Inferior parietal cortex (tissue), 1 donor: ENCODE measurements around the gene HAL.

Experiments
- DNase-seq: peaks from one replicate; pipeline ENCODE4 v3.0.0-alpha.2; 2016; ENCODE audit errors: extremely low spot score

HAL gene, protein sequence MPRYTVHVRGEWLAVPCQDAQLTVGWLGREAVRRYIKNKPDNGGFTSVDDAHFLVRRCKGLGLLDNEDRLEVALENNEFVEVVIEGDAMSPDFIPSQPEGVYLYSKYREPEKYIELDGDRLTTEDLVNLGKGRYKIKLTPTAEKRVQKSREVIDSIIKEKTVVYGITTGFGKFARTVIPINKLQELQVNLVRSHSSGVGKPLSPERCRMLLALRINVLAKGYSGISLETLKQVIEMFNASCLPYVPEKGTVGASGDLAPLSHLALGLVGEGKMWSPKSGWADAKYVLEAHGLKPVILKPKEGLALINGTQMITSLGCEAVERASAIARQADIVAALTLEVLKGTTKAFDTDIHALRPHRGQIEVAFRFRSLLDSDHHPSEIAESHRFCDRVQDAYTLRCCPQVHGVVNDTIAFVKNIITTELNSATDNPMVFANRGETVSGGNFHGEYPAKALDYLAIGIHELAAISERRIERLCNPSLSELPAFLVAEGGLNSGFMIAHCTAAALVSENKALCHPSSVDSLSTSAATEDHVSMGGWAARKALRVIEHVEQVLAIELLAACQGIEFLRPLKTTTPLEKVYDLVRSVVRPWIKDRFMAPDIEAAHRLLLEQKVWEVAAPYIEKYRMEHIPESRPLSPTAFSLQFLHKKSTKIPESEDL

DNA sequence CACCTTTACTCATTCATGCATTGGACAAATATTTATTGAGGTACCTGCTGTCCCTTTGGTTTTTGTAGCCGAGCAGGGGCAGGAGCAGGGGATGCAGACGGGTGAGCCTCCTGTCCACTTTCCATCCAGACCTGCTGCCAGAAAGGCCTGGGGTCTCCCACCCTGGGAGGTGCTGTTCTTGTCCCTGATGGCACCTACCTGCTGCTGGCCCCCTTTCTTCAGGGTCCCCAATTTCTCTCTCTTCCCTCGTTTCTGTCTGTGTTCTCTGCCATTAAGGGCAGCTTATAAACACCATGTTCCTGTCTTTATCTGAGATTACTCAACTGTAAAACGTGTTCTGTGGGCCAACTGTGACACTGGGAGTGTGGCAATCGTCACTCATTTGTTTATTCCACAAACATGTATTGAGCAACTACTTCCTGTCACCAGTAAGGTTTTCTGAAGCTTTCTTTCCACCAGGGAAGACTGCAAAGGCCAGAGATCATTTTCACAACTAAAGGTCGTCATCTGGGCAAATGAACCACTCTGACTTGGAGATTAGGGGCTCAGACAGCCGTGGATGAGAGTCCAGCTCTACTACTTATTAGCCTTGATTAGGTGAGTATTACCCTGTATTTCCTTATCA, at the start of gene HAL:
TSS of gene HAL (minus strand) at position 311 of the 625 bp plus-strand sequence. CDS start 434 bp downstream, outside the sequence.
- DNase-seq: no peak

DNA sequence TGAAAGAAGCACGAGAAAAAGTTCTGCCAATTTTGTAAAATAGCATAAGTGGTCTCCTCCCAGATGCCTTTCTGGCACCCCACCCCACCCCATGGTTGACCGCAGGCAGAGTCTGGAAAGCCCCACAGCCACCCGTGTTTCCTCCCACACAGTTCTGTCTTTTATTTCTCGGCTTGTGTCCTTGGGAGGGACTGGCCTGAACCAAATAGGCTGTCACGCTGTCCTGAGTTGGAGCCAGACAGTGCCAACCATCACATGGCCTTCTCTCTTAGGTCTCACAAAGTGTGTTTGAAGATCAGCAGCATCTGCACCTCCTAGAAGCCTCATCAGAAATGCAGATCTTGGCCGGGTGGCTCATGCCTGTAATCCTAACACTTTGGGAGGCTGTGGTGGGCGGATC, 49.4 kb upstream of the HAL start:
- no peak for DNase-seq

DNA sequence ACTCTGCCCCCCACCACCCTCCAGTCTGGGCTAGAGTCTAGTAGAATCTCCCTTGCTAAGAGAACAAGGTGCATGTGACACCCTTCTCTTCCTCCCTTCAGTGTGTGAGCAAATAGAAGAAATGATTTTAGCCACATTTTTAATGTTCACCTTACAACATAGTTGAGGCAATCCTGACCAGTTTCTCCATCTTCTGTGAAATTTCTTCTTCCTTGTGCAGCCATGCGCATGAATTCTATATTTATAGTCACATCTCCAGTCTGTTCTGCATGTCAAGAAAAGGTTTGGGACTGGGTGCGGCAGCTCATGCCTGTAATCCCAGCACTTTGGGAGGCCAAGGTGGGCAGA, 48.8 kb upstream of the HAL start:
- no peak for DNase-seq

DNA sequence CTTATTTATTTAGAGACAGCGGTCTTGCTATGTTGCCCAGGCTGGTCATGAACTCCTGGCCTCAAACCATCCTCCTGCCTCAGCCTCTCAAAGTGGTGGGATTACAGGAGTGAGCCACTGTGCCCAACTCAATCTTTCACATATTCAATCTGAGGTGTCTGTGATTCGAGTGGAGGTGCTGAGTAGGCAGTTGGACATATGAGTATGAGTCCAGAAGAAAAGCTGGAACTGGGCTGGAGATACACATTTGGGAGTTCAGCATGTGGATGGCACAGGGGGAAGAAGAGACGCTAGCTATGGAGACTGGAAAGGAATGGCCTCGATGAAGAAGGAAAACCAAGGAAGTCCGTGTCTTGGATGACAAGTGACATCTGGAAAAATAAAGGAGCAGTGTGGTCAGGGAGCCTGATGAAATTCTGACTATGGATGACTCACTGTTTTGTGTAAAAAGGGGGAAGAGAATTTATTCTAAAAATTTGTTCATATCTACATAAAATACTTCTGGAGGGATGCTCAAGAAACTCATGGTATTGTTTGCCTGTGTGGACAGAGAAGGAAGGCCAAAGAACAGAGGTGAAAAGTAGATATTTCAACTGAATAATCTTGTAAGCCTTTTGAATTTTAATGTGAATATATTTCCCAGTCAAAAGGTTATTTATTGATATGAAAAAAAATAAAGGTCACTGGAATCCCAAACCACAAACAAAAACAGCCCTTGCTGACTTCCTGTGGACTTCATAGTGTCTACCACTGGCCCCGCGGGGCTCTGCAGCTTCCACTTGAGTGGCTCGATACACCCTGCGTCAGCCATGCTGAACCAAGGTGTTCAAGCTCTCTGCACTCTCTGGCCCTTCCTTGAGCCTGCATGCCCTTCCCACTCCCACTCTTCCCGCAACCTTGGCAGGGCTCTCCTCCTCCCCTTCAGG, 48.1 kb upstream of the HAL start:
- no peak for DNase-seq

DNA sequence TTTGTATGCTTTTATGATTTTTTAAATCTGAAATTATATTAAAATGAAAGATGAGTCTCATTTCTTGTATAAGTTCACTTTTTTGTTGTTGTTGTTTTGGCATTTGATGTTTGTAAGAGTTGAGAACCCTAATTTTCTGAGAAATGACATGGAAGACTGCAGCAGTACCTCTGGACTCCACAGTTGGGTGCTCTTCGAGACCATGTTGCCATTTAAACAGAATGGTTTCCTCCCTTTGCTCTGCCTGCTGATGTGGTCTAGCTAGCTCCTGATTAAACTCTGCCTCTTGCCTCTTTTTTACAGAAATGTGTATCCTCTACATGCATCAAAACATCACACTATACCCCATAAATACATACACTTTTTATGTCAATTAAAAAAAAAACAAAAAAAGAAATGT, 45.0 kb upstream of the HAL start:
- DNase-seq: no peak

DNA sequence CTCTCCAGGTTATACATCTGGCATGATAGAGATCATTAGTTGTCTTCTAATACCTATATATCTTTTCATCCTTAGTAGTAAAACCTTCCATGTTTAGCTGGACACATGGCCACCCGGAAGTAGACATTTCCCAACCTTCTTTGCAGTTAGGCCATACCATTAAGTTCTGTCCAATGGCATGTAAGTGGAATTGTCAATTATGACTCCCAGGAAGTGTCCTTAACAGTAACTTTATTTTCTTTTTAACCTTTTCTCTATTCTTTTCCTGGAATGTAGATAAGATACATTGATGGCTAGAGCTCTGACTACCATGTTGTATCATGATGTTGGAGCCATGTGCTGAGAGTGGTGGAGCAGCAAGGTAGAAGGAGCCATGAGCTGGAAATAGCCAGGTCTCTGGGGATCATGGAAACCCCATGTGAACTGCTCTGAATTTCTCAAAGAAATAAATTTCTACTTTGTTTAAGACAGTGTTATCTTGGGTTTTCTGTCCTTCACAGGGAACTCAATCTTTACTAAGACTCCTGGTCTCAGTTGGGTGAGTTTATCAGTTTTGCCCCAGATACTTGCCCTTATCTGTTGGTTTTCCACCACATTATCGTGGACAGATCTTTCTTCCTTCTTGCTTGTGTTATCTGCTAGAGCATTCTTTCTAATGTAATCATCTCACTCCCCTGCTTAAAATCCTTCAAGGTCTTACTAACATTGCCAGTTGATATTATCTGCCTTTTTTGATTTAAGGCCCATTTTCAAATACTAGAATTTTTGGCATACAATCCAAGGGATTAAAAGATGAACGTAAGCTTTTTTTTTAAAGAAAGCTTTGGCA, 44.4 kb upstream of the HAL start:
- no peak for DNase-seq

DNA sequence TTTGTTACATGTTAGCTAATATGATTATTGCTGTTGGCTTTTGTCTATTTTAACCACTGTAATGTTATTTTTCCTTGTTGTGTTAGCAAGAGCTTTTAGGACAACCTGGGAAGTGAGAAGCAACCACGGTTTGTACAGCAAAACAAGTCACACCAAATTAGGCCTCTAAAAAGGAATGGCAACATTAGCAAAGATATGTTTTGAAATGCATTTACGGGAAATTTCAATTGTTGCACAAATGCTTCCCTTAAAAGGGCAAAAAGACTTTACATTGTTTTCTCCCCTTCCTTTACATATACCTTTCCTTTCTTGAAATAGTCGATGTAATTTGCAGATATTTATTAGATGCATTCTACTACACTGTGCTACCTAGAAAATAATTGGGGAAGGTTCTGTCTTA, 43.4 kb upstream of the HAL start:
- DNase-seq: no peak

DNA sequence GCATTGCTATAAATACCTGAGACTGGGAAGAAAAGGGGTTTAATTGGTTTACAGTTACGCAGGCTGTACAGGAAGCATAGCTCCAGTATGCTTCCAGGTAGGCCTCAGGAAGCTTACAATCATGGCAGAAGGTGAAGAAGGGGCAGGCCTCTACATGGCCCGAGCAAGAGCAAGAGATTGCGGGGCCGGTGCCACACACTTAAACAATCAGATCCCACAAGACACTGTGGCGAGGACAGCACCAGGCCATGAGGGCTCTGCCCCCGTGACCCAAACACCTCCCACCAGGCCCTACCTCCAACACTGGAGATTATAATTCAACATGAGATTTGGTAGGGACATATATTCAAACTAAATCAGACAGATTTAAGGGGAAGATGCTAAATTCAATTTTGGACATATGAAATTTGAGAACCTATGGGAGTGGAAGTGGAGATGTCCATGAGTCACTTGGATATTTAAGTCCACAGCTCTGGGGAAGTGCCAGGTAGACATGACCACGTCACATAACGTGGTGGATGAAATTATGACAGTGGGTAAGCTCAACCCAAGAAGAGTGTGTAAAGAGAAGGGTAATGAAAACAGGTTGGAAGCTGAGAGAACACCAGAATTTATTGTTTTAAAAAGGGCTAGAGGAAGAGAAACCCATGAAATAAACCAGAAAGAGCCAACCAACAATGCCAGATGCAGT, 40.8 kb upstream of the HAL start:
- no peak for DNase-seq

DNA sequence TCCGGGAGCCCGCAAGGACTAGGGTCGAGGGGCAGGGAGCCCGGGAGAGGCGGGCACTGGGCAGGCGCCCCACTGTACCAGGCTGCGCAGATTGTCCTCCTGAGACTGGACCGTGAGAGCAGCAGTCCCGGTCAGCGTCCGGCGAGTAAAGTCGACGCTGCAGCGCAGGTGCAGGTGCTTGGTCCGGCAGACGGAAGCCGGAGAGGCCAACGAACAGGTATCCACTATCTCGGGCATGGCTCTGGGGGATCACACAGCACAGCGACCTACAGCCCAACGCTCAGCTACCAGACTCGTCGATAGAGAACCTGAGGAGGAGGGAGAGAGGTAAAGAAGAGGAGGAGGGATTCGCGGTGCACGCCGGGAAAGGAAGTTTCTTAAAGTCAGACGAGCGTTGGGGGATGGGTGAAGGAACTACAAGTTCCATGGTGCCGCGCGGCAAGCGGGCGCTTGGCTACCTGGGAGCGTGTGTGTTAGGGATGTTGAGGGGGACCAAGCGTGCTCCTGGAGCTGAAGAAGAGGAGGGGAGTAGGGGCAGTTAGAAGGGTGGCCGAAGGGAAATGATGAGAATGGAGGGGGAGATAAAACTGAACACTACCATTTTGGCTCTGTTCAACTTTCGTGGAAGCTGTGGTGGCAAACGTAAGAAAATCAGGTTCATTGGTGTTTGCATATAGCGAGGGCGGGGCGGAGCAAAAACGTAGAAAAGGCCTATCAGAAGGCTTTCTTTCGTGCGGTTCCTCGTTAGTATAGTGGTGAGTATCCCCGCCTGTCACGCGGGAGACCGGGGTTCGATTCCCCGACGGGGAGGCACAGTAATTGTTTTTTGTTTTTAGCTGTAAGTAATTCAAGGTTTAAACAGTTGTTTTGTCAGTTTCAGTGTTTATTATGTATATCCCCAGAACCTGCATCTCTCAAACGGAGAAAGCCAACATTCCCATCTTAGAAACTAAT, 39.4 kb upstream of the HAL start, which contains the start of gene LTA4H:
TSS of gene LTA4H (minus strand) at position 305 of the 954 bp plus-strand sequence. CDS start at position 237, 68 bp downstream.
- peak; percentile 98 for DNase-seq

DNA sequence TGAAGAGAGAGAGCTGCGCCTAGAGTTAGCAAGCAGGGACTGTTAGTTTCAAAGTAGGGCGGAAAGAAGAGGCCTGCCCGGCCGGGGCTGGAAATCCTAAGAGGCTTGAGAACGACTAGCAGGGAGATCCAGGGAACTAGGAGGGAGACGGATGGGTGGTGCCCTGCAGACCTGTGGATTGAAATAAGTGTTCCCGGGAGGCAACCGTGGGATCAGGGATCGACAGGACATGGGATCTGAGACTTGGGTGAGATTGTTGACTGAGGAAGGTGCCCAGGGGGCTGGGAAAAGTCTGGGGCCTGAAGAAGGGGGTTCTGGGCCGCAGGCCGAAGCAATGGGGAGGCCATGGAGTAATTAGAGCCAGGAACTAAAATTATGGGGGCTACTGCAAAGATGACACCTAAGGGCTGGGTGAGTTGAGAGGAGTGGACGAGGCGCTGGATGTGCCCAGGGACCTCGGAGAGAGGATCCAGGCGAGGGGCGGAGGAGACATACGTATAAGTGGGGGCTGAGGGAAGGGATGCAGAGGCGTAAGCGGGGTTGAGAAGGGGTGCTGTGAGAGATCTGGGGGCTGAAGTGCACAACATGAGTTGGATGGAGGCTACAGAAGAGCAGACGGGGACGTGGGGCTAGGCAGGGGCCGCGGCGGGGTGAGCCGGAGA, 38.6 kb upstream of the HAL start:
- DNase-seq: no peak

DNA sequence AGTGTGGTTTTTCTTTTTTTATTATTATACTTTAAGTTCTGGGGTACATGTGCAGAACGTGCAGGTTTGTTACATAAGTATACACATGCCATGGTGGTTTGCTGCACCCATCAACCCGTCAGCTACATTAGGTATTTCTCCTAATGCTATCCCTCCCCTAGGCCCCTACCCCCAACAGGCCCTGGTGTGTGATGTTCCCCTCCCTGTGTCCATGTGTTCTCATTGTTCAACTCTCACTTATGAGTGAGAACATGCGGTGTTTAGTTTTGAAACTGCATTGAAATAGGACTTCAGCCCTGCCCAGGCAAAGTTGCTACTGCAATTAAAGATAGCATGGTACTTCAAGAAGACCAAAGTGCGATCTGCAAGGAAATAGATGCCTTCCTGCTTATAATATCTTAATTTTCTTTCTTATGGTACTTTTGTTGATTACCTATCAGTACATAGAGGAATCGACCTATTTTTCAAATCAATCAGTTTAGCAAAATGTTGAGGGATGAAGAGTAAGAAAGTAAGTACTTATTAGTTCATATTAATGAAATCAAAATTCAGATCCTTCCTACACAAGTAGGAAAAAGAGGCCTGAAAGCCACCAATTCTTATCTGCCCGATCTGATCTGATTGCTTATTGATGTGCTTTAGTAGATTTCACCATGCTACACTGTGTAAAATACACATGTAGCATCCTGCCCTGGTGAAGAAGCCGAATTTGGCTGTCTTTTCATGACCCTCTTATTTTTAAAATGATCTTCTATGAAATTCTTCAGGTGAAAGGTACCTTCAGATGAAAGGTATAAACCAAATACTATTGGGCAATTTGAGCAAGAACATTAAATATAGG, 37.6 kb upstream of the HAL start:
- no peak for DNase-seq

DNA sequence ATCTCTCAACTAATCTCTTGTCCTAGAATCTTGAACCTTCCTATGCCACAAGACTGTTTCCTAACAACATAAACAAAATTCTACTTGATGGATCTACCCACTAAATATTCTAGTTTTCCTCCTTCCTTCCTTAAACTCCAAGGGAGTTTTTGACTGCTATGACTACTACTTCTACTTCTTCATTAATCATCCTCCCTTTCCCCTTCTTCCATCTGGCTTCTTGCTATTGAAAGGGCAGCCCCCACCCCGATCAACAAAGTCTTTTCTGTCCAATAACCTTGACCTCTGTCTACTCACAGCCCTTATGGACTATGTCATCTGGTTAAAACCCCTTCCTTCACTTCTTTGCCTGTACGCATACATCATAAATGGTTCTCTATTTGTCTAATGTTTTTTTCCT, 33.7 kb upstream of the HAL start:
- DNase-seq: no peak

DNA sequence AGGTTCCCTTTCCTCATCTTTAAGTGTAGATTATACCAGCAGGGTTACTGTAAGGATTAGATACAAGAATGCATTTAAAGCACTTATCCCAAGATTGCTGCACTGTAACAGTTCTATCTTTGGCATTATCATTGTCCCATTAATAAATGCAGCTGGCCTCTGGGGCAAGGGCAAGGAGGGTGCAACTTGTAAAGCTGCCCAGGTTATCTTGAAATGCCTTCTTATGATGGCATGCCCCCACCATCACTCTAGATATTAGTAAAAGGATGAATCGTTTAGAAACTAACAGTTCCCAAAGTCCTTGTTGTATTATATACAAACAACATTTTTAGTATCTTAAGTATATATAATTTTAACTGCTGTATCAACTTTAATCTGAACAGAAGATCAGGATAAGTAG, 32.4 kb upstream of the HAL start:
- no peak for DNase-seq

DNA sequence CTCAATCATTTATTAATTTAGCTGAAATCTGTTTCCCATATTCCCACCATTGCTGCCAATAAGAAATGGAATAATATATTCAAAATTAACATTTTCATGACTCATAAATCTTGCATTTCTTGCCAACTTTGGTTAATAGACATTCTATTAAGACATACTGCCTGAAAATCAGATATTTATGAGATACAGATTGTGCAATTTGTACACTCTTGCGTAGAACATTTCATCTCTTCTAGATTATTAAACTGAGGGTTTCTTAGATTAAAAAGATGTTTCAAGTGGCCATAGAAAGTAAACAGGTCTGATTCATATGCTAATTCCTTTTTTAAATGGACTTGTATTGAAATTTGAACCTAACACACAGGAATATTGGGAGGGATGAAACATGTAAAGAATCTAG, 30.2 kb upstream of the HAL start:
- no peak for DNase-seq

DNA sequence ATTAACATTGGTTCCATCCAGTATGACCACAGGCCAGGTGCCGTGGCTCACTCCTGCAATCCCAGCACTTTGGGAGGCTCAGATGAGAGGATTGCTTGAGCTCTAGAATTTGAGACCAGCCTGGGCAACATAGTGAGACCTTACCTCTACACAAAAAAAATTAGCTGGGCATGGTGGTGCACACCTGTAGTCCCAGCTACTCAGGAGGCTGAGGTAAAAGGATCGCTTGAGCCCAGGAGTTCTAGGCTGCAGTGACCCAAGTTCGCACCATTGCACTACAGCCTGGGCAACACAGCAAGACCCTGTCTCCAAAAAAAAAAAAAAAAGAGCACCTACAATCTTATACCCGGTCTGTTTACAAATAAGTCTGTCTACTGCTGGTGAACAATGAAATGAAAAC, 29.4 kb upstream of the HAL start:
- DNase-seq: no peak

DNA sequence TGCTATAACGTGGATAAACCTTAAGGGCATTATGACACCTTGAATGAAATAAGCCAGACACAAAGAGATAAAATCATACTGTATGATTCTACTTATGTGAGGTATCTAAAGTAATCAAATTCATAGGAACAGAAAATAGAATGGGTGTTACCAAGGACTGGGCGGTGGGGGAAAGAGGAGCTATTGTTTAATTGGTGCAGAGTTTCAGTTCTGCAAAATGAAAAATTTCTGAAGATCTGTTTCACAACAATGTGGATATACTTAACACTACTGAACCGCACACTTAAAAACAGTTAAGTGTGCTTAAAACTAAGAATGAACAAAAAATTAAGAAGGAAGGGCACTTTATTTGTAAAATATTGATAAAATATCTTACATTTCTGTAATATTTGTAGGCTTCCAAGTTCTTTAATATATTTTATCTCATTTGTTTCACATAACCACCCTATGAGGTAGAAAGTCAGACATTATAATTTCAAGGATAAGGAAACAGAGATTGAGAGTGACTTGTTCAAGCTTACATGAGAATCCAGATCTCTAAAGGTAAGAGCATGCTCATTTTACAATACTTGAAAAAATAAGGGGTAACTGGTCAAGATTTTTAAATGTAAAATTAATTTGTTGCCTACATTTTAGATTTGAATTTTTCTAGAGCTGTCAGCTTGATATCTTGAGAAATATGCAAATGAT, 24.3 kb upstream of the HAL start:
- no peak for DNase-seq

DNA sequence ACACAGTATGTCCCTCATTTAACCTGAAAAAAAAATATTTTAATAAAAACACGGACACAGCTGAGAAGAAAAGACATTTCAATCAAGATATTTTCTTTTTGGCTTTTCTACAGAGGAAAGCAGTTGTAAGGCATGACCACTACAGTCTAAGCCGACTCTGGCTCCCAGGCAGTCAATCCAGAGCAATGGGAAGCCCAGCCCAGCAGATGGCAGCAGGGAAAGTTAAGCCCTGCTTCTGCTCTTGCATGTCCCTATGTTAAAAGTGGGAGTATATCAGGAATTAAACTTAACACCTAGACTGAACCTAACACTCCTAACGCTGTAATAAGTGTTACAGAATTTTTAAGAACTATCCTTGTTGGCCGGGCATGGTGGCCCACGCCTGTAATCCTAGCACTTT, 19.5 kb upstream of the HAL start:
- DNase-seq: no peak
